ENCODE measurements around the gene ADGRD1.

- TF ChIP-seq CTCF (IDR thresholded peaks at IDR 0.05) (no peak), POLR2AphosphoS5 (IDR thresholded peaks at IDR 0.05) (no peak), POLR2A (IDR thresholded peaks at IDR 0.05; ENCODE audit: low read depth) (no peak), EP300 (IDR thresholded peaks at IDR 0.05) (no peak)
These were observed 206.0 kb downstream of the ADGRD1 start for GRCh38 chr12:131159660-131160059.

Measured in esophagus muscularis mucosa (tissue), 4 donors.